Erythroblast (primary cell): ENCODE measurements around the gene METTL9.

Experiments used
- GATA1 ChIP-seq: IDR thresholded peaks from 2 replicates; pipeline ENCODE4 v1.6.1; 2011; ENCODE audit warnings: low read depth, mild to moderate bottlenecking, control low read depth, low read length, moderate library complexity
- POLR2A ChIP-seq: IDR thresholded peaks from 2 replicates; pipeline ENCODE4 v1.6.1; 2011; ENCODE audit warnings: mild to moderate bottlenecking, low read length

- TF ChIP-seq POLR2A, result no peak
- TF ChIP-seq GATA1, result no peak
Observed at GRCh38 chr16:21610766-21611165, 11.4 kb downstream of the METTL9 start.
